Common myeloid progenitor, CD34-positive (primary cell): ENCODE results near the gene GATAD1.

Experiments used
- CTCF ChIA-PET: fragments of 350-600 bp; sonication (Branson Sonifier 250); formaldehyde crosslinking; loops from one replicate; lab custom pipeline; 2021; ENCODE audit warnings: antibody characterized with exemption; lab: Charles Lee
- POLR2A ChIA-PET: fragments of 350-600 bp; sonication (Branson Sonifier 250); formaldehyde crosslinking; loops from one replicate; lab custom pipeline; 2021; ENCODE audit warnings: antibody characterized with exemption; lab: Charles Lee
- DNase-seq, 3 donors: peaks; one replicate each; pipeline versions ENCODE4 v3.0.0 to v3.0.0-alpha.2; 2013
- H3K27ac ChIP-seq, 2 experiments: 1 replicate in 1 of 2; 2 replicates in 1 of 2; pipeline ENCODE4 v1.7.0; 2013; ENCODE audit warnings: inconsistent platforms in 2 of 2, low read length in 2 of 2, mild to moderate bottlenecking in 2 of 2, low read depth in 1 of 2, moderate library complexity in 1 of 2; ENCODE audit not compliant: severe bottlenecking in 2 of 2, insufficient read depth in 1 of 2, poor library complexity in 1 of 2
- H3K27me3 ChIP-seq, 5 experiments: replicated peaks in 2 of 5; 1 replicate in 3 of 5; 2 replicates in 2 of 5; pipeline versions ENCODE4 v1.6.1 to v1.7.0; 2013; ENCODE audit warnings: low read length in 4 of 5, mild to moderate bottlenecking in 2 of 5, moderate library complexity in 2 of 5, inconsistent platforms in 1 of 5; ENCODE audit not compliant: insufficient read depth in 5 of 5, control insufficient read depth in 4 of 5
- H3K36me3 ChIP-seq, 4 experiments: 1 replicate in 2 of 4; 2 replicates in 2 of 4; pipeline versions ENCODE4 v1.6.1 to v1.7.0; 2013; ENCODE audit warnings: low read length in 3 of 4, control low read depth in 1 of 4, mild to moderate bottlenecking in 1 of 4; ENCODE audit not compliant: control insufficient read depth in 4 of 4, insufficient read depth in 4 of 4
- H3K4me1 ChIP-seq, 4 experiments: 1 replicate in 3 of 4; 2 replicates in 1 of 4; pipeline versions ENCODE4 v1.6.1 to v1.7.1; 2013; ENCODE audit warnings: low read length in 3 of 4, mild to moderate bottlenecking in 3 of 4, control low read depth in 1 of 4, inconsistent platforms in 1 of 4, moderate library complexity in 1 of 4; ENCODE audit not compliant: control insufficient read depth in 4 of 4, insufficient read depth in 4 of 4; ENCODE audit errors: control extremely low read depth in 1 of 4
- H3K4me3 ChIP-seq, 7 experiments: 1 replicate in 4 of 7; 2 replicates in 3 of 7; pipeline versions ENCODE4 v1.5.1 to v1.7.0; 2013; ENCODE audit warnings: mild to moderate bottlenecking in 7 of 7, low read length in 6 of 7, moderate library complexity in 6 of 7, inconsistent platforms in 2 of 7, low read depth in 2 of 7, control low read depth in 1 of 7; ENCODE audit not compliant: insufficient read depth in 4 of 7, control insufficient read depth in 1 of 7; ENCODE audit errors: extremely low read depth in 1 of 7
- H3K9me3 ChIP-seq, 5 experiments: 1 replicate in 4 of 5; 2 replicates in 1 of 5; pipeline versions ENCODE4 v1.6.1 to v1.7.1; 2013; ENCODE audit warnings: low read length in 4 of 5, mild to moderate bottlenecking in 2 of 5, inconsistent platforms in 1 of 5, low read depth in 1 of 5, moderate library complexity in 1 of 5; ENCODE audit not compliant: control insufficient read depth in 4 of 5, insufficient read depth in 2 of 5; ENCODE audit errors: control extremely low read depth in 1 of 5
- WGBS: methylation state at CpG from one replicate; pipeline ENCODE4 v1.1.5; 2013; ENCODE audit not compliant: insufficient coverage; 5-methylcytosine and 5-hydroxymethylcytosine counted together

GATAD1 gene

GRCh38 chr7:92506363-92506762 is 59.1 kb downstream of the GATAD1 start:
- no peak overlapping the region for H3K4me3 ChIP-seq
- no CpG with 5 or more reads among the region's 2 CpGs for WGBS
- DNase-seq = no peak
- H3K27me3 ChIP-seq = no peaks in the 10 kb centered on the region
- H3K27ac ChIP-seq = no peak overlapping the region
- POLR2A ChIA-PET = interaction anchor here (0.6 kb wide), 1 partner anchor 291 kb away, joined by 4 read pairs; no protein-coding TSS in a partner anchor
- no peaks in the 10 kb centered on the region for H3K9me3 ChIP-seq
- H3K36me3 ChIP-seq = peaks cover 6 to 46% (median 7%) of the 10 kb centered on the region in 4 experiments
- H3K4me1 ChIP-seq = no peaks in the 10 kb centered on the region
- CTCF ChIA-PET = no interaction called here

DNA sequence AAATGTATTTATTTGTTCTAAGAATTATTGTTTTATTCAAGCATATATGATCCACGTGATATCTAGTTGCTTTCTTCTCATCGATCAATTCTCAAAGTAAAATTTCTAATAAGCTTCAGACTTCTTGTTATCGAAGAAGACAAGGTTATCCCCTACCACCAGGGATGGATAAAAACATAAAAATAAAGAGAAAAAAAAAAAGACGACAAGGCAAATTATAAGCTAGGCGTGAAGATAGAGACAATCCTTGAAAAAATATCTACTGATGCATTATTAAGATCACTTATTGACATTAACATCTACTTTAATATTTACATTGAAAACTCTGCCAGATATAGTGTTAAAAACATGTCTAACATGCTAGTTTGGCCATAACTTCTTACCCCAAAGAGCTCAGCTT is 61.7 kb downstream of the GATAD1 start:
- Histone ChIP-seq H3K9me3 (no peaks in the 10 kb centered on the region), H3K4me1 (no peaks in the 10 kb centered on the region), H3K4me3 (no peak overlapping the region), H3K36me3 (peaks cover 5 to 36% (median 8%) of the 10 kb centered on the region in 4 experiments), H3K27ac (no peak overlapping the region), H3K27me3 (no peaks in the 10 kb centered on the region)
- no peak for DNase-seq
- no CpG with 5 or more reads among the region's 5 CpGs for WGBS
- ChIA-PET POLR2A (no interaction called here), CTCF (no interaction called here)
